A549 (cell line): ENCODE results near the gene E2F7. TPM values are rescaled to one million over a fixed set of nuclear protein-coding genes. Genes with fewer than 3 reads are reported as not detected.

Experiments used
- ATAC-seq, 2 experiments: fragments of 200-7000 bp in 1 of 2; fragments of >200 bp in 1 of 2; cut with Nextera tagmentation in 1 of 2; cut with Tn5 transposase in 1 of 2; 3 replicates each; pipeline versions ENCODE4 v1.8.0 to v1.9.1; 2018 to 2020; ENCODE audit warnings: mild to moderate bottlenecking in 1 of 2, moderate library complexity in 1 of 2
- CTCF ChIA-PET: fragments of 300-600 bp; sonication (Branson Sonifier 250); formaldehyde crosslinking; extraction: SDS; loops from one replicate; lab custom pipeline; 2021; ENCODE audit warnings: antibody characterized with exemption, inconsistent platforms; lab: Yijun Ruan, JAX
- POLR2A ChIA-PET: fragments of 350-600 bp; formaldehyde crosslinking; extraction: SDS; loops from one replicate; lab custom pipeline; 2021; ENCODE audit warnings: antibody characterized with exemption, inconsistent platforms; lab: Yijun Ruan, JAX
- DNase-seq, 2 experiments: peaks; one replicate each; pipeline versions ENCODE4 v3.0.0 to v3.0.0-alpha.2; 2011 to 2016; ENCODE audit warnings: low read depth in 1 of 2, low spot score in 1 of 2
- FAIRE-seq: peaks from 2 replicates; lab custom pipeline; 2011; peaks lifted over from hg19 to GRCh38; lab: Jason Lieb, UNC
- H3K27ac ChIP-seq, 2 experiments: fragments of >200 bp; sonication (Bioruptor Twin); formaldehyde crosslinking; 3 replicates each; pipeline ENCODE4 v1.5.1; 2016 to 2017
- H3K4me1 ChIP-seq: fragments of >200 bp; sonication (Bioruptor Twin); formaldehyde crosslinking; 3 replicates; pipeline ENCODE4 v1.6.1; 2016
- H3K4me2 ChIP-seq: fragments of >200 bp; sonication (Bioruptor Twin); formaldehyde crosslinking; 3 replicates; pipeline ENCODE4 v1.6.1; 2016
- H3K4me3 ChIP-seq: fragments of >200 bp; sonication (Bioruptor Twin); formaldehyde crosslinking; 3 replicates; pipeline ENCODE4 v1.5.1; 2016
- H3K9me3 ChIP-seq: fragments of >200 bp; sonication (Bioruptor Twin); formaldehyde crosslinking; 3 replicates; pipeline ENCODE4 v1.6.1; 2016
- ATOH8 ChIP-seq: fragments of 250-450 bp; sonication (Bioruptor Pico); IDR thresholded peaks from 2 replicates; pipeline ENCODE4 v1.5.0; 2020; ENCODE audit warnings: low read depth, mild to moderate bottlenecking, moderate library complexity
- BCL3 ChIP-seq: fragments of >200 bp; sonication (Bioruptor Twin); formaldehyde crosslinking; IDR thresholded peaks from 3 replicates; pipeline ENCODE4 v1.6.1; 2016
- CBX8 ChIP-seq: fragments of 200-600 bp; sonication (generic); IDR thresholded peaks from 2 replicates; pipeline ENCODE4 v1.6.1; 2016
- E2F6 ChIP-seq: IDR thresholded peaks from 2 replicates; pipeline ENCODE4 v1.6.1; 2012; ENCODE audit warnings: low read depth, borderline replicate concordance
- EHMT2 ChIP-seq: fragments of 200-600 bp; sonication (generic); IDR thresholded peaks from 2 replicates; pipeline ENCODE4 v1.6.1; 2016; ENCODE audit warnings: antibody characterized with exemption, low read depth, mild to moderate bottlenecking, moderate library complexity
- FOSL2 ChIP-seq, 2 experiments: fragments of 450-650 bp in 1 of 2; fragments of >200 bp in 1 of 2; sonication (Bioruptor Twin) in 1 of 2; formaldehyde crosslinking; IDR thresholded peaks; 2 replicates each; pipeline versions ENCODE4 v1.5.0 to v1.6.1; 2016 to 2020; ENCODE audit warnings: mild to moderate bottlenecking in 1 of 2, moderate library complexity in 1 of 2
- FOXS1 ChIP-seq: fragments of 250-450 bp; sonication (Bioruptor Pico); IDR thresholded peaks from 2 replicates; pipeline ENCODE4 v1.5.0; 2020; ENCODE audit warnings: mild to moderate bottlenecking, moderate library complexity
- HEYL ChIP-seq: fragments of 250-450 bp; sonication (Bioruptor Pico); IDR thresholded peaks from 2 replicates; pipeline ENCODE4 v1.8.0; 2021; ENCODE audit warnings: mild to moderate bottlenecking, moderate library complexity
- HMGXB4 ChIP-seq: fragments of 250-450 bp; sonication (Bioruptor Pico); IDR thresholded peaks from 2 replicates; pipeline ENCODE4 v1.5.0; 2021; ENCODE audit warnings: mild to moderate bottlenecking, moderate library complexity, borderline replicate concordance
- HOXB13 ChIP-seq: fragments of 250-450 bp; sonication (Bioruptor Pico); IDR thresholded peaks from 2 replicates; pipeline ENCODE4 v1.5.0; 2020; ENCODE audit warnings: low read depth, mild to moderate bottlenecking, moderate library complexity
- JUN ChIP-seq, 2 experiments: fragments of >200 bp; sonication (Bioruptor Twin); formaldehyde crosslinking; IDR thresholded peaks; 2 replicates in 1 of 2; 3 replicates in 1 of 2; pipeline ENCODE4 v1.6.1; 2016 to 2017
- JUNB ChIP-seq: fragments of >200 bp; sonication (Bioruptor Twin); formaldehyde crosslinking; IDR thresholded peaks from 2 replicates; pipeline ENCODE4 v1.6.1; 2016
- MAFK ChIP-seq: fragments of 450-650 bp; IDR thresholded peaks from 2 replicates; pipeline ENCODE4 v1.6.1; 2014; ENCODE audit not compliant: partially characterized antibody
- NPAS2 ChIP-seq: fragments of 250-450 bp; sonication (Bioruptor Pico); IDR thresholded peaks from 2 replicates; pipeline ENCODE4 v1.8.0; 2022; ENCODE audit warnings: mild to moderate bottlenecking, moderate library complexity, borderline replicate concordance
- POLR2A ChIP-seq: IDR thresholded peaks from 2 replicates; pipeline ENCODE4 v1.6.1; 2012; ENCODE audit warnings: mild to moderate bottlenecking, low read length
- RARB ChIP-seq: fragments of 250-450 bp; sonication (Bioruptor Pico); IDR thresholded peaks from 2 replicates; pipeline ENCODE4 v1.8.0; 2021; ENCODE audit warnings: mild to moderate bottlenecking, moderate library complexity
- RCOR1 ChIP-seq: fragments of 150-350 bp; IDR thresholded peaks from 2 replicates; pipeline ENCODE4 v1.6.1; 2014; ENCODE audit warnings: antibody characterized with exemption, low read length, low read depth
- RNF2 ChIP-seq: fragments of 200-600 bp; sonication (generic); IDR thresholded peaks from 2 replicates; pipeline ENCODE4 v1.6.1; 2016; ENCODE audit warnings: low read depth, mild to moderate bottlenecking, antibody characterized with exemption, moderate library complexity, borderline replicate concordance
- SMC3 ChIP-seq: fragments of >200 bp; sonication (Bioruptor Twin); formaldehyde crosslinking; IDR thresholded peaks from 3 replicates; pipeline ENCODE4 v1.6.1; 2018; ENCODE audit warnings: inconsistent platforms
- SREBF2 ChIP-seq: fragments of 450-650 bp; IDR thresholded peaks from 2 replicates; pipeline ENCODE4 v1.6.1; 2014; ENCODE audit warnings: mild to moderate bottlenecking, moderate library complexity
- TFCP2L1 ChIP-seq: fragments of 250-450 bp; sonication (Bioruptor Pico); IDR thresholded peaks from 2 replicates; pipeline ENCODE4 v1.5.0; 2021; ENCODE audit warnings: mild to moderate bottlenecking
- ZFP36 ChIP-seq: fragments of 450-650 bp; IDR thresholded peaks from 2 replicates; pipeline ENCODE4 v1.6.1; 2014; ENCODE audit warnings: borderline replicate concordance; ENCODE audit not compliant: partially characterized antibody
- ZNF302 ChIP-seq: fragments of 250-450 bp; sonication (Bioruptor Pico); IDR thresholded peaks from 2 replicates; pipeline ENCODE4 v1.9.0; 2021; ENCODE audit warnings: inconsistent platforms, mild to moderate bottlenecking, moderate library complexity
- WGBS: methylation state at CpG from one replicate; pipeline ENCODE4 v1.1.6; 2017; ENCODE audit errors: missing lambda C conversion rate; 5-methylcytosine and 5-hydroxymethylcytosine counted together
- polyA plus RNA-seq, 4 experiments: library from polyadenylated mRNA; depleted of rRNA in 3 of 4; stranded (reverse); fragments of >200 nt; fragmentation: RNase III in 1 of 4; extraction: RNeasy Plus Mini Kit Qiagen cat#74134 plus additional on column Dnase treatment in 1 of 4; gene quantifications; 2 replicates in 3 of 4; 3 replicates in 1 of 4; pipeline ENCODE4 v1.2.3, GENCODE V29; 2011 to 2017

Gene E2F7
- polyA plus RNA-seq, 2 of the 4 experiments (the other 2 are of a cell fraction) = 5.0 to 12.2 TPM

GRCh38 chr12:77062396-77062795, 3.0 kb downstream of the E2F7 start:
- CTCF ChIA-PET = no interaction called here
- TF ChIP-seq HMGXB4 (CRISPR knock-in tag) = no peak
- no peak for TF ChIP-seq FOSL2 (IDR thresholded peaks at IDR 0.05)
- TF ChIP-seq FOSL2 (CRISPR knock-in tag; IDR thresholded peaks at IDR 0.05) = no peak
- TF ChIP-seq ZNF302 (CRISPR knock-in tag) = no peak
- TF ChIP-seq E2F6 = no peak
- no peak for TF ChIP-seq JUNB
- TF ChIP-seq SREBF2 = no peak
- no peak for TF ChIP-seq MAFK
- TF ChIP-seq RNF2 = no peak
- TF ChIP-seq RCOR1 = no peak
- Histone ChIP-seq H3K4me3 (no peak overlapping the region), H3K4me2 (no peak overlapping the region), H3K27ac (no peak overlapping the region), H3K9me3 (no peaks in the 10 kb centered on the region), H3K4me1 (peaks cover 11% of the 10 kb centered on the region; the same call in 2 of the 3 replicates)
- FAIRE-seq = no peak
- ATAC-seq = no peak
- DNase-seq = no peak
- POLR2A ChIA-PET = no interaction called here
- 83% methylated on average over 1 of the region's 1 CpG for WGBS

- DNase-seq = no peak
- no peak for ATAC-seq
- CTCF ChIA-PET = interaction anchor here (0.6 to 4.6 kb wide), 3 partner anchors 12 to 382 kb away, joined by 4 to 36 read pairs (median 5); no protein-coding TSS in a partner anchor
- POLR2A ChIA-PET = no interaction called here
- H3K9me3 ChIP-seq = no peaks in the 10 kb centered on the region
- H3K4me2 ChIP-seq = no peak overlapping the region
- FAIRE-seq = no peak
- WGBS = 96% methylated on average over 5 of the region's 5 CpGs
- no peak overlapping the region for H3K4me3 ChIP-seq
- no peak for TF ChIP-seq EHMT2
- TF ChIP-seq SMC3 = no peak
- no peak for TF ChIP-seq TFCP2L1 (CRISPR knock-in tag)
- TF ChIP-seq FOXS1 (CRISPR knock-in tag) = no peak
- no peak for TF ChIP-seq HOXB13 (CRISPR knock-in tag)
- no peak for TF ChIP-seq JUN (IDR thresholded peaks at IDR 0.05)
- no peak for TF ChIP-seq ATOH8 (CRISPR knock-in tag)
- TF ChIP-seq HEYL (CRISPR knock-in tag) = no peak
- no peak for TF ChIP-seq CBX8
- no peak for TF ChIP-seq NPAS2 (CRISPR knock-in tag)
- no peak for TF ChIP-seq ZFP36
- TF ChIP-seq RARB (CRISPR knock-in tag) = no peak
- no peak for TF ChIP-seq POLR2A
- no peak for TF ChIP-seq BCL3
- H3K4me1 ChIP-seq = peaks cover 8% of the 10 kb centered on the region; the same call in 1 of the 3 replicates
- H3K27ac ChIP-seq = no peak overlapping the region
These were observed 4.5 kb downstream of the E2F7 start for GRCh38 chr12:77060883-77061240.
